H1 (cell line): ENCODE data around the gene ACOX1. TPM values are rescaled to one million over a fixed set of nuclear protein-coding genes. Genes with fewer than 3 reads are reported as not detected.

Source experiments
- CBX8 ChIP-seq: fragments of 300-800, 300-1000 bp; sonication (generic); IDR thresholded peaks from 2 replicates; pipeline ENCODE4 v1.7.1; 2016; ENCODE audit warnings: low read depth, low read length, borderline replicate concordance
- POU5F1 ChIP-seq: IDR thresholded peaks from 2 replicates; pipeline ENCODE4 v1.6.1; 2011; ENCODE audit warnings: low read depth, mild to moderate bottlenecking, low read length, moderate library complexity
- RAD21 ChIP-seq, 2 experiments: IDR thresholded peaks in 1 of 2; conservative IDR thresholded peaks in 1 of 2; 2 replicates each; pipeline ENCODE4 v1.6.1; 2011; ENCODE audit warnings: low read depth in 2 of 2, low read length in 2 of 2, improper control_type of control experiment in 1 of 2, inconsistent platforms in 1 of 2, mild to moderate bottlenecking in 1 of 2, moderate library complexity in 1 of 2
- RXRA ChIP-seq: IDR thresholded peaks from 2 replicates; pipeline ENCODE4 v1.6.1; 2011; ENCODE audit warnings: low read depth, mild to moderate bottlenecking, low read length, moderate library complexity; ENCODE audit not compliant: insufficient read depth
- SIN3A ChIP-seq, 2 experiments: IDR thresholded peaks in 1 of 2; conservative IDR thresholded peaks in 1 of 2; 2 replicates each; pipeline ENCODE4 v1.6.1; 2011 to 2012; ENCODE audit warnings: low read length in 2 of 2, improper control_type of control experiment in 1 of 2, low read depth in 1 of 2, mild to moderate bottlenecking in 1 of 2
- SP4 ChIP-seq: IDR thresholded peaks from 2 replicates; pipeline ENCODE4 v1.6.1; 2012; ENCODE audit warnings: low read length, inconsistent platforms
- YY1 ChIP-seq: IDR thresholded peaks from 2 replicates; pipeline ENCODE4 v1.6.1; 2011; ENCODE audit warnings: low read depth, mild to moderate bottlenecking, low read length
- polyA plus RNA-seq, 7 experiments: library from polyadenylated mRNA; depleted of rRNA in 3 of 7; stranded (reverse) in 5 of 7; unstranded in 2 of 7; fragments of >200 nt in 5 of 7; fragments of 200-250 nt in 2 of 7; gene quantifications; 1 replicate in 5 of 7; 2 replicates in 1 of 7; 4 replicates in 1 of 7; pipeline versions ENCODE4 v1.2.1 to v1.2.3, GENCODE V29; 2011 to 2013; ENCODE audit warnings: missing spikeins in 2 of 7, mixed read lengths in 2 of 7
- total RNA-seq: library from RNA; stranded (reverse); fragmentation: NEBNext Ultra II Directional; extraction: Animal tissue kit (Norgen Biotek cat#: 25700); gene quantifications from 2 replicates; pipeline ENCODE4 v1.2.1, GENCODE V29; 2021

Gene ACOX1
- total and polyA plus RNA-seq, 2 of the 8 experiments (the other 6 are each of a cell fraction or from before 2014, with no cell fraction given), result 10.5 to 30.4 TPM

DNA sequence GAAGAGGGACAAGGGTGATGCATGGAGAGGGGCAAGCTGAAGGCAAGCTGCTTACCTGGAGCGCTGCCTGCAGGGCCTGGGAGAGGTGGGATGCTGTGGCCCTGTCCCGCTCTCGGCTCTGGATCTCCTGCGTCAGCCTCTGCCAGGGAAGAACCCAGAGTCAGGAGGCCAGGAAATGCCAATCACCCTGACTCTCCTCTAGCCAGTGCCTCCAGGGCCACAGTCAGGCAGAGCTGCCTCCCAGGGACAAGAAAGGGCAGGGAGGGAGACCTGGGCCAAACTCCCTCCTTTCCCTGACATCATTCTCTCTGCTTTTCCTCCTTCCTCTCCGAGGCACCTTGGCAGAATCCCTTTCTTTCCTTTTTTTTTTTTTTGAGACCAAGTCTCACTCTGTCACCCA is 33.0 kb upstream of the ACOX1 start (continued):
- TF ChIP-seq CBX8, result no peak
- TF ChIP-seq SIN3A (conservative IDR thresholded peaks at IDR 0.05 in 1 of 2, IDR thresholded peaks at IDR 0.05 in 1 of 2; ENCODE audit: low read depth in 1 of 2, low read length in 2 of 2), result no peak
- no peak for TF ChIP-seq YY1
- TF ChIP-seq RXRA, result no peak
- no peak for TF ChIP-seq RAD21 (IDR thresholded peaks at IDR 0.05 in 1 of 2, conservative IDR thresholded peaks at IDR 0.05 in 1 of 2; ENCODE audit: low read depth in 2 of 2, low read length in 2 of 2)
- no peak for TF ChIP-seq SP4
- TF ChIP-seq POU5F1, result no peak
